ENCODE measurements around the gene TOB1. TPM values are rescaled to one million over a fixed set of nuclear protein-coding genes. Genes with fewer than 3 reads are reported as not detected.

The TOB1 gene
- total RNA-seq, 1 donor from 2014 or later = 43.9 TPM

- peaks cover 6% of the 10 kb centered on the region for H3K4me1 Mint-ChIP-seq (ENCODE audit: low read depth)
- no peak for DNase-seq (ENCODE audit: low spot score, unreplicated experiment)
- no peak for TF ChIP-seq CTCF (IDR thresholded peaks at IDR 0.05; ENCODE audit: unreplicated experiment)
- H3K27me3 Mint-ChIP-seq = peaks cover 8% of the 10 kb centered on the region
- H3K36me3 Mint-ChIP-seq (ENCODE audit: insufficient read depth) = no peaks in the 10 kb centered on the region
- H3K27ac Mint-ChIP-seq = no peak overlapping the region
- no peak overlapping the region for H3K4me3 Mint-ChIP-seq (ENCODE audit: low read depth)
- H3K9me3 Mint-ChIP-seq (ENCODE audit: low read depth) = no peaks in the 10 kb centered on the region
Observed at GRCh38 chr17:50828508-50829170, 37.5 kb downstream of the TOB1 start.

GRCh38 chr17:50825188-50825587, 41.0 kb downstream of the TOB1 start:
- Mint-ChIP-seq H3K27ac (no peak overlapping the region), H3K4me1 (ENCODE audit: low read depth) (no peaks in the 10 kb centered on the region), H3K27me3 (peaks cover 6% of the 10 kb centered on the region), H3K36me3 (ENCODE audit: insufficient read depth) (no peaks in the 10 kb centered on the region), H3K9me3 (ENCODE audit: low read depth) (no peaks in the 10 kb centered on the region), H3K4me3 (ENCODE audit: low read depth) (no peak overlapping the region)
- no peak for TF ChIP-seq CTCF (IDR thresholded peaks at IDR 0.05; ENCODE audit: unreplicated experiment)
- DNase-seq (ENCODE audit: low spot score, unreplicated experiment) = no peak

GRCh38 chr17:50824429-50824828, 41.7 kb downstream of the TOB1 start:
- Mint-ChIP-seq H3K27me3 (peaks cover 6% of the 10 kb centered on the region), H3K27ac (no peak overlapping the region), H3K9me3 (ENCODE audit: low read depth) (no peaks in the 10 kb centered on the region), H3K36me3 (ENCODE audit: insufficient read depth) (no peaks in the 10 kb centered on the region), H3K4me3 (ENCODE audit: low read depth) (no peak overlapping the region), H3K4me1 (ENCODE audit: low read depth) (no peaks in the 10 kb centered on the region)
- DNase-seq (ENCODE audit: low spot score, unreplicated experiment) = no peak
- no peak for TF ChIP-seq CTCF (IDR thresholded peaks at IDR 0.05; ENCODE audit: unreplicated experiment)

GRCh38 chr17:50822550-50822949, 43.6 kb downstream of the TOB1 start:
- H3K27ac Mint-ChIP-seq = no peak overlapping the region
- H3K4me3 Mint-ChIP-seq (ENCODE audit: low read depth) = no peak overlapping the region
- H3K36me3 Mint-ChIP-seq (ENCODE audit: insufficient read depth) = no peaks in the 10 kb centered on the region
- no peaks in the 10 kb centered on the region for H3K9me3 Mint-ChIP-seq (ENCODE audit: low read depth)
- H3K4me1 Mint-ChIP-seq (ENCODE audit: low read depth) = peaks cover 4% of the 10 kb centered on the region
- H3K27me3 Mint-ChIP-seq = peaks cover 11% of the 10 kb centered on the region
- no peak for DNase-seq (ENCODE audit: low spot score, unreplicated experiment)
- TF ChIP-seq CTCF (IDR thresholded peaks at IDR 0.05; ENCODE audit: unreplicated experiment) = no peak

GRCh38 chr17:50820651-50821050, 45.5 kb downstream of the TOB1 start:
- Mint-ChIP-seq H3K36me3 (ENCODE audit: insufficient read depth) (no peaks in the 10 kb centered on the region), H3K4me1 (ENCODE audit: low read depth) (peaks cover 4% of the 10 kb centered on the region), H3K27me3 (peaks cover 14% of the 10 kb centered on the region), H3K9me3 (ENCODE audit: low read depth) (no peaks in the 10 kb centered on the region), H3K27ac (no peak overlapping the region), H3K4me3 (ENCODE audit: low read depth) (no peak overlapping the region)
- no peak for TF ChIP-seq CTCF (IDR thresholded peaks at IDR 0.05; ENCODE audit: unreplicated experiment)
- DNase-seq (ENCODE audit: low spot score, unreplicated experiment) = no peak

Data from progenitor cell of endocrine pancreas (in vitro differentiated cells).